SH-SY5Y (cell line): ENCODE data around the gene CTNNA3.

ENCODE experiments used
- GATA2 ChIP-seq: IDR thresholded peaks from 2 replicates; pipeline ENCODE4 v1.6.1; 2011; ENCODE audit warnings: mild to moderate bottlenecking, low read depth, low read length
- GATA3 ChIP-seq: IDR thresholded peaks from 2 replicates; pipeline ENCODE4 v1.6.1; 2011; ENCODE audit warnings: low read depth, mild to moderate bottlenecking, low read length, moderate library complexity

- TF ChIP-seq GATA3 (no peak), GATA2 (no peak)
Measured at GRCh38 chr10:66843396-66843795, 852.6 kb downstream of the CTNNA3 start.
